OCI-LY1 (cell line): Measurements from ENCODE around the gene LCAT.

Experiments
- H2AFZ ChIP-seq: fragments of 200-600 bp; sonication (generic), shearing (Covaris generic); 2 replicates; pipeline ENCODE4 v1.6.0; 2014; ENCODE audit warnings: antibody characterized with exemption, mild to moderate bottlenecking, low read length
- H3F3A ChIP-seq: fragments of 200-600 bp; sonication (generic), shearing (Covaris generic); 2 replicates; pipeline ENCODE4 v1.6.0; 2014; ENCODE audit warnings: mild to moderate bottlenecking, antibody characterized with exemption, low read length, moderate library complexity; ENCODE audit not compliant: insufficient read depth
- H3K27ac ChIP-seq: fragments of 200-600 bp; sonication (generic); 2 replicates; pipeline ENCODE4 v1.5.1; 2014; ENCODE audit warnings: low read length, mixed run types, mild to moderate bottlenecking, low read depth; ENCODE audit not compliant: poor library complexity, severe bottlenecking
- H3K27me3 ChIP-seq: fragments of 200-600 bp; sonication (generic); 2 replicates; pipeline ENCODE4 v1.6.0; 2014; ENCODE audit warnings: antibody characterized with exemption, mild to moderate bottlenecking, low read length, moderate library complexity; ENCODE audit not compliant: insufficient read depth
- H3K36me3 ChIP-seq: fragments of 200-600 bp; sonication (generic); 2 replicates; pipeline ENCODE4 v1.6.1; 2014; ENCODE audit warnings: mild to moderate bottlenecking, antibody characterized with exemption, low read length, moderate library complexity, mixed read lengths; ENCODE audit not compliant: insufficient read depth
- H3K4me1 ChIP-seq: fragments of 200-600 bp; sonication (generic); 2 replicates; pipeline ENCODE4 v1.5.1; 2014; ENCODE audit warnings: mild to moderate bottlenecking, low read length, moderate library complexity; ENCODE audit not compliant: insufficient read depth, severe bottlenecking
- H3K4me2 ChIP-seq: fragments of 200-600 bp; sonication (generic), shearing (Covaris generic); 2 replicates; pipeline ENCODE4 v1.6.1; 2014; ENCODE audit warnings: low read length
- H3K4me3 ChIP-seq: fragments of 200-600 bp; sonication (generic); 2 replicates; pipeline ENCODE4 v1.5.1; 2014; ENCODE audit warnings: low read length, low read depth, mild to moderate bottlenecking, mixed read lengths; ENCODE audit not compliant: poor library complexity, severe bottlenecking
- H3K79me2 ChIP-seq: fragments of 200-600 bp; shearing (Covaris generic); 2 replicates; pipeline ENCODE4 v1.6.1; 2016; ENCODE audit warnings: mixed run types, low read length, mixed read lengths; ENCODE audit not compliant: insufficient read depth
- H3K9ac ChIP-seq: fragments of 200-600 bp; sonication (generic), shearing (Covaris generic); 2 replicates; pipeline ENCODE4 v1.6.1; 2014; ENCODE audit warnings: mild to moderate bottlenecking, low read length, mixed read lengths
- H3K9me2 ChIP-seq: fragments of 200-600 bp; sonication (generic), shearing (Covaris generic); 2 replicates; pipeline ENCODE4 v1.6.1; 2014; ENCODE audit warnings: low read depth, mild to moderate bottlenecking, low read length, mixed read lengths
- H3K9me3 ChIP-seq: fragments of 200-600 bp; shearing (Covaris generic); 2 replicates; pipeline ENCODE4 v1.6.1; 2014; ENCODE audit warnings: low read length, mixed read lengths
- H4K20me1 ChIP-seq: fragments of 200-600 bp; sonication (generic), shearing (Covaris generic); 2 replicates; pipeline ENCODE4 v1.6.0; 2016; ENCODE audit warnings: mild to moderate bottlenecking, low read length; ENCODE audit not compliant: insufficient read depth
- EZH2 ChIP-seq: fragments of 200-600 bp; sonication (generic), shearing (Covaris generic); IDR thresholded peaks from 2 replicates; pipeline ENCODE4 v1.8.0; 2017; ENCODE audit warnings: borderline replicate concordance, mixed run types, mild to moderate bottlenecking, antibody characterized with exemption, low read length, moderate library complexity, mixed read lengths
- TF ChIP-seq, protein P1 (sequence below): fragments of 200-600 bp; sonication (generic), shearing (Covaris generic); IDR thresholded peaks from 2 replicates; pipeline ENCODE4 v1.5.1; 2017; ENCODE audit warnings: mild to moderate bottlenecking, antibody characterized with exemption, low read length, moderate library complexity, mixed read lengths

Gene LCAT

GRCh38 chr16:67907397-67908180, 36.3 kb downstream of the LCAT start:
- Histone ChIP-seq H3K27me3 (no peaks in the 10 kb centered on the region), H3K9me3 (no peaks in the 10 kb centered on the region), H3K27ac (no peak overlapping the region), H3K9me2 (no peaks in the 10 kb centered on the region), H3K4me1 (no peaks in the 10 kb centered on the region), H3F3A (no peaks in the 10 kb centered on the region), H3K9ac (no peak overlapping the region), H3K36me3 (peaks cover 24% of the 10 kb centered on the region), H2AFZ (no peak overlapping the region), H3K4me2 (no peak overlapping the region), H3K4me3 (no peak overlapping the region), H3K79me2 (no peaks in the 10 kb centered on the region), H4K20me1 (no peaks in the 10 kb centered on the region)
- TF ChIP-seq EZH2, result no peak
- TF ChIP-seq, protein P1, sequence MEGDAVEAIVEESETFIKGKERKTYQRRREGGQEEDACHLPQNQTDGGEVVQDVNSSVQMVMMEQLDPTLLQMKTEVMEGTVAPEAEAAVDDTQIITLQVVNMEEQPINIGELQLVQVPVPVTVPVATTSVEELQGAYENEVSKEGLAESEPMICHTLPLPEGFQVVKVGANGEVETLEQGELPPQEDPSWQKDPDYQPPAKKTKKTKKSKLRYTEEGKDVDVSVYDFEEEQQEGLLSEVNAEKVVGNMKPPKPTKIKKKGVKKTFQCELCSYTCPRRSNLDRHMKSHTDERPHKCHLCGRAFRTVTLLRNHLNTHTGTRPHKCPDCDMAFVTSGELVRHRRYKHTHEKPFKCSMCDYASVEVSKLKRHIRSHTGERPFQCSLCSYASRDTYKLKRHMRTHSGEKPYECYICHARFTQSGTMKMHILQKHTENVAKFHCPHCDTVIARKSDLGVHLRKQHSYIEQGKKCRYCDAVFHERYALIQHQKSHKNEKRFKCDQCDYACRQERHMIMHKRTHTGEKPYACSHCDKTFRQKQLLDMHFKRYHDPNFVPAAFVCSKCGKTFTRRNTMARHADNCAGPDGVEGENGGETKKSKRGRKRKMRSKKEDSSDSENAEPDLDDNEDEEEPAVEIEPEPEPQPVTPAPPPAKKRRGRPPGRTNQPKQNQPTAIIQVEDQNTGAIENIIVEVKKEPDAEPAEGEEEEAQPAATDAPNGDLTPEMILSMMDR, result no peak

DNA sequence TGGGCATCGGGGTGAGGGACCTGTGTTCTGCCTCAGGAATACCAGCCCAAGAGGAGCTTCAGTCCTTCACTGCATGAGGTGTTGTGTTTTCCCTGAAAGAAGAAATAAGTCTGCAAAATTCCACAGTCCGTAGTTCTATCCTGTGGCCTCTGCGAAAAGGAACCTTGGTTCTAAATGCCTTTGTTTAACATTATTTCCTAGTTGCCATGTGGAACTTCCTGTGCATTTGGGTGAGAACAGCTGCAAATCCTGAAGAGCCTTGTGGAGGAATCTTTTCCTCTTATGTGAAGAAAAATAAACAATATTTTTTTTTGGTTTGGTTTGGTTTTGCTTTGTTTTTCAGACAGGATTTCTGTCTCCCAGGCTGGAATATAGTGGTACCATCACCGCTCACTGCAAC, 41.1 kb downstream of the LCAT start:
- Histone ChIP-seq H3K27ac (no peak overlapping the region), H2AFZ (no peak overlapping the region), H3K27me3 (no peaks in the 10 kb centered on the region), H3K4me3 (no peak overlapping the region), H3F3A (no peaks in the 10 kb centered on the region), H3K36me3 (peaks cover 6% of the 10 kb centered on the region; the same call in 1 of the 2 replicates), H3K9me2 (no peaks in the 10 kb centered on the region), H3K9me3 (no peaks in the 10 kb centered on the region), H3K79me2 (no peaks in the 10 kb centered on the region), H3K4me2 (no peak overlapping the region), H3K9ac (no peak overlapping the region), H4K20me1 (no peaks in the 10 kb centered on the region), H3K4me1 (no peaks in the 10 kb centered on the region)
- TF ChIP-seq, protein P1, result no peak
- TF ChIP-seq EZH2, result no peak

GRCh38 chr16:67901734-67902133, 42.2 kb downstream of the LCAT start:
- no peaks in the 10 kb centered on the region for H4K20me1 ChIP-seq
- H3F3A ChIP-seq, result no peaks in the 10 kb centered on the region
- H3K4me3 ChIP-seq, result no peak overlapping the region
- H2AFZ ChIP-seq, result no peak overlapping the region
- H3K4me2 ChIP-seq, result no peak overlapping the region
- H3K27me3 ChIP-seq, result no peaks in the 10 kb centered on the region
- no peaks in the 10 kb centered on the region for H3K9me3 ChIP-seq
- no peak overlapping the region for H3K9ac ChIP-seq
- H3K36me3 ChIP-seq, result peaks cover 6% of the 10 kb centered on the region; the same call in 1 of the 2 replicates
- TF ChIP-seq EZH2, result no peak
- TF ChIP-seq, protein P1, result no peak
- no peaks in the 10 kb centered on the region for H3K4me1 ChIP-seq
- no peak overlapping the region for H3K27ac ChIP-seq
- H3K9me2 ChIP-seq, result no peaks in the 10 kb centered on the region
- H3K79me2 ChIP-seq, result peaks cover 7% of the 10 kb centered on the region; the same call in 1 of the 2 replicates
